ENCODE data around the gene S100Z. TPM values are rescaled to one million over a fixed set of nuclear protein-coding genes. Genes with fewer than 3 reads are reported as not detected.

The S100Z gene
- total RNA-seq, 1 experiment from 2014 or later: not detected

- TF ChIP-seq, protein P1, sequence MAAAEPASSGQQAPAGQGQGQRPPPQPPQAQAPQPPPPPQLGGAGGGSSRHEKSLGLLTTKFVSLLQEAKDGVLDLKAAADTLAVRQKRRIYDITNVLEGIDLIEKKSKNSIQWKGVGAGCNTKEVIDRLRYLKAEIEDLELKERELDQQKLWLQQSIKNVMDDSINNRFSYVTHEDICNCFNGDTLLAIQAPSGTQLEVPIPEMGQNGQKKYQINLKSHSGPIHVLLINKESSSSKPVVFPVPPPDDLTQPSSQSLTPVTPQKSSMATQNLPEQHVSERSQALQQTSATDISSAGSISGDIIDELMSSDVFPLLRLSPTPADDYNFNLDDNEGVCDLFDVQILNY (CRISPR knock-in tag; IDR thresholded peaks at IDR 0.05): no peak
- no peak for TF ChIP-seq RORB (CRISPR knock-in tag; IDR thresholded peaks at IDR 0.05)
Measured at GRCh38 chr5:76888733-76889300, 39.0 kb downstream of the S100Z start (continued).

DNA sequence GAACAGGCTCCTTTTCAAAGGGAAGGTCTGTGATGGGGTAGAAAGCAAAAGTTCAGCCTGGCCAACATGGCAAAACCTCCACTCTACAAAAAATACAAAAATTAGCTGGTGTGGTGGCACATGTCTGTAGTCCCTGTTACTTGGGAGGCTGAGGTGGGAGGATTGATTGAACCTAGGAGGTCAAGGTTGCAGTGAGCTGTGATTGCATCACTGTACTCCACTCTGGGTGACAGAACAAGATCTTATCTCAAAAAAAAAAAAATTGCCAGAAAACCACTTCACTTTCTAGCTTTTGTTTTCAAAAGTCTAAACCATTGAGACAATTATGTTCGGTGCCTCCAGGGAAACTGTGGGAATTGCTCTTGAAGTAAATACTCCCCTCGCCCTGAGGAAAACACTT lies 43.5 kb downstream of the S100Z start:
- ATAC-seq (no peak), DNase-seq (ENCODE audit: low spot score) (no peak)
- Mint-ChIP-seq H3K36me3 (no peaks in the 10 kb centered on the region; the same call in 1 of the 2 replicates), H3K27me3 (ENCODE audit: low read depth) (peaks cover 3% of the 10 kb centered on the region; the same call in 1 of the 2 replicates), H3K9me3 (peaks cover 29% of the 10 kb centered on the region), H3K27ac (no peak overlapping the region), H3K4me1 (peaks cover 7% of the 10 kb centered on the region), H3K4me3 (no peak overlapping the region)
- ChIA-PET CTCF (no interaction called here), POLR2A (no interaction called here)
- TF ChIP-seq ZNF263 (CRISPR knock-in tag; IDR thresholded peaks at IDR 0.05; ENCODE audit: low read depth): no peak
- TF ChIP-seq NR2C2 (CRISPR knock-in tag; IDR thresholded peaks at IDR 0.05): no peak
- TF ChIP-seq ZNF532 (CRISPR knock-in tag; IDR thresholded peaks at IDR 0.05; ENCODE audit: borderline replicate concordance): no peak
- TF ChIP-seq, protein P2, sequence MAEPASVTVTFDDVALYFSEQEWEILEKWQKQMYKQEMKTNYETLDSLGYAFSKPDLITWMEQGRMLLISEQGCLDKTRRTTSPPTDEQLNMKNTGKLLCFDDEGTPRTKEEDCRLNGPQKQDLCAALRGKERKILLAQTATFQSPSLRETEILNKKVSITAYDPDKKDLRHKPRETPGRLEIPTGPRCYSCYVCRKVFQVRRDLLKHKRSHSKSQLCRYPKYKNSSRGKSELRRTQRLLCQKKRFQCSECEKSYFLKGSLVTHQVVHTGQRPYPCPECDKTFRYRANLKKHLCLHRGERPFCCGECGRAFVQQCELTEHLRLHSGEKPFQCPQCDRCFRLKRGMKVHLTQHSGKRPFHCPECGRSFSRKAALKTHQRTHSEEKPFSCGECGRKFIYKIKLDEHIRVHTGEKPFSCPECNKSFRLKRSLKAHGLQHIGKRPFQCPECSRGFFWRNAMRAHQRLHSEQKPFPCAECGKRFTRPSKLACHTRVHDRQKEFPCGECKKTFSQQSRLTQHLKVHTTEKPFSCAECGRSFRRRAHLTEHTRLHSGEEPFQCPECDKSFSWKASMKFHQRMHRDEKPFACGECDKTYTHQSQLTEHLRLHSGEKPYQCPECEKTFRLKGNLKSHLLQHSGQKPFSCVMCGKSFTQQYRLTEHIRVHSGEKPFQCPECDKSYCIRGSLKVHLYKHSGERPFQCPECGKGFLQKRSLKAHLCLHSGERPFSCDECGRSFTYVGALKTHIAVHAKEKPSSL (CRISPR knock-in tag; conservative IDR thresholded peaks at IDR 0.05): no peak
- TF ChIP-seq ZNF281 (CRISPR knock-in tag; IDR thresholded peaks at IDR 0.05): no peak
- TF ChIP-seq ZNF423 (CRISPR knock-in tag; IDR thresholded peaks at IDR 0.05): no peak
- TF ChIP-seq IRF2 (CRISPR knock-in tag; IDR thresholded peaks at IDR 0.05; ENCODE audit: borderline replicate concordance, low read depth): no peak
- TF ChIP-seq ESRRA (CRISPR knock-in tag; IDR thresholded peaks at IDR 0.05; ENCODE audit: borderline replicate concordance): no peak
- no peak for TF ChIP-seq SMAD3 (CRISPR knock-in tag; IDR thresholded peaks at IDR 0.05; ENCODE audit: borderline replicate concordance)
- TF ChIP-seq ZNF121 (CRISPR knock-in tag; IDR thresholded peaks at IDR 0.05): no peak
- no peak for TF ChIP-seq FOXK1 (CRISPR knock-in tag; IDR thresholded peaks at IDR 0.05)
- no peak for TF ChIP-seq JAZF1 (CRISPR knock-in tag; IDR thresholded peaks at IDR 0.05)
- TF ChIP-seq ZNF396 (CRISPR knock-in tag; IDR thresholded peaks at IDR 0.05; ENCODE audit: borderline replicate concordance): no peak
- TF ChIP-seq CREM (CRISPR knock-in tag; IDR thresholded peaks at IDR 0.05): no peak
- no peak for TF ChIP-seq ZNF512 (CRISPR knock-in tag; IDR thresholded peaks at IDR 0.05; ENCODE audit: borderline replicate concordance)
- TF ChIP-seq PRDM15 (CRISPR knock-in tag; IDR thresholded peaks at IDR 0.05): no peak
- TF ChIP-seq TEAD1 (CRISPR knock-in tag; IDR thresholded peaks at IDR 0.05): no peak
- no peak for TF ChIP-seq JUN (CRISPR knock-in tag; IDR thresholded peaks at IDR 0.05)
- TF ChIP-seq NR1H2 (CRISPR knock-in tag; IDR thresholded peaks at IDR 0.05): no peak
- TF ChIP-seq ZBTB21 (CRISPR knock-in tag; IDR thresholded peaks at IDR 0.05; ENCODE audit: borderline replicate concordance): no peak
